DMS114 treated with DMSO at 0.1 percent for 48 hours (cell line): ENCODE results near the gene LMNA.

ENCODE experiments used
- DNase-seq: peaks from one replicate; lab custom pipeline; 2025; ENCODE audit not compliant: unreplicated experiment; lab: John Stamatoyannopoulos, UW

Gene LMNA

GRCh38 chr1:156138458-156138867, 24.0 kb downstream of the LMNA start:
- DNase-seq = no peak

DNA sequence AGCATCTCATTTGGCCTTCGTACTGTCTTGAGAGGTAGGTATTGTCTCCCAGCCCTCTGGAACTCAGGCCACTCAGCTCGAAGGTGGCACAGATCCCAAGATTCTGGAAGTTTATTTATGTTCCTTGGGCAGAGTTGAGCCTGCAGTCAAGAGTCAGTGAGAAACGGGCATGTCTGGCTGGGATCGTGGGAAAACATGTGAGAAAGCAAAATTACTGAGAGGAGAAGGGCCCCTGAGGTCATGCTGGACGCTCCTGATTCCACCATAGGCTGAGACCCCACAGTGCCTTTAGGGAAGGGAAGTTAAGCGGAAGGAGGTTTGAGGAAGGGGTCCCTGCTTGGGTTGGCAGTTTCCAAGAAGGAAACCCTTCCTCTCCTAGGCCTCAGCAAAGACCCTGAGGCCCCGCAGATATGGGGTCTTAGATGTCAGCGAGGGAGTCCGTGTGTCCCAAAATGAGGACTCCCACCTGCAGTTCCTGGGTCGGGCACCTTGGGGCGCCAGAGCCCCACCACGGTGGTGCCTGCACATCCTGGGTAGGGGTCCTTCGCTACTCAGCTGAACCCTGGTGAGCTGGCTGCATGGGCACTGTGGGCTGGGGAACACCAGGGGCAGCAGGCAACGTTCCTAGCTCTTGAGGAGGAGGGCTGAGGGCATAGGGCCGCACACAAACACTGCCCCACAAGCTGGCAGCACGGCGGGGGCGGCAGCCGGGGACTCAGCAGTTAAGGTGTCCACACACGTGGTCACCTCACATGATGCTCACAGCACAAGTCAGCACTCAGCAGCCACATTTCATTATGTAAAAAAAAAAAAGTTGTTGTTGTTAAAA, 26.6 kb downstream of the LMNA start:
- no peak for DNase-seq

- DNase-seq = no peak
These were observed 29.4 kb downstream of the LMNA start for GRCh38 chr1:156143765-156144489.

DNA sequence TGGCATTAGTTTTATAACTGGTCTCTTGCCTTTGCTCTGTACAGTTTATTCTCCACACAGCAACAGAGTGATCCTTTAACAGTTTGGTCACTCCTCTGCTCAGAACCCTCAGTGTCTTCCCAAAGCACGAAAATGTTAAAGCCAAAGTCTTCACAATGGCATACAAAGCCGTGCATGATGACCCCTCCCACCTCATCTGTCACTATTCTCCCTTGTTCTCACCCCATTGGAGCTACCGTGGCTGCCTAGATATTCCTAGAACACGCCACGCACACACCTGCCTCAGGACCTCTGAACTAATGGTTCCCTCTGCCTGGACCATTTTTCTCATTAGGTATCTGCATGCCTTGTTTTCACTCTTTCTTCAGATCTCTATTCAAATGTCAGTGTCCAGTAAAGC, 30.2 kb downstream of the LMNA start:
- no peak for DNase-seq

- no peak for DNase-seq
These were observed 31.1 kb downstream of the LMNA start for GRCh38 chr1:156145650-156146019.

GRCh38 chr1:156146020-156146768, 31.7 kb downstream of the LMNA start:
- DNase-seq = peak; percentile 88

DNA sequence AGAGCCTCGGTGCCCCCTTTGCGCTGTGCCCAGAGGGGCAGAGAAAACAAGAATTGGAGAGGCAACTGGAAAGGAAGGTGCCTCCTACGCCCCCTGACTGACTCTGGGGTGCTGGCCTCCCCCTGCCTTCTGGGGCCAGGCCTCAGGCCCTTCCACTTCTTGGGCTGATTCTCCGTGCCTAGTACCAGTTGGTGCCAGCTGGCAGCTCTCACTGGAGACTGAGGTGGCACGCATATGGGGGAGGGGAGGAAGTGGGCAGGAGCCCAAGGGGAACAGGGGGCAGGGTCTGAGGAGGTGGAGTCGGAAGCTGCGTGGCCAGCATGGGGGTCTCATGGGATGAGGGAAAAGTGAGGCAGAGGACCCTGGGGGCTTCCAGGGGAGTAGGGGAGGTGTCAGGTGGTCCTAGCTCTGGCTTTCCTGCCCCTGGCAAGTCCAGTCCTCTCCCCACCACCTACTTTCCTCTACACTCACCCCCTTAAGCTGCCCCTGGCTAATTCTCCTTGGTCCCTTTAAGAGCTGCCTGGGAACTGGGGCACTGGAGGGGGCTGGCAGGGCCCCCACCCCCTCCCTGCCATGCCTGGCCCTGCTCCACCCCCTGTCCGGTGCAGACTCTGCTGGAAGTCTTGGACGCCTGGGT, 32.4 kb downstream of the LMNA start:
- DNase-seq = no peak

DNA sequence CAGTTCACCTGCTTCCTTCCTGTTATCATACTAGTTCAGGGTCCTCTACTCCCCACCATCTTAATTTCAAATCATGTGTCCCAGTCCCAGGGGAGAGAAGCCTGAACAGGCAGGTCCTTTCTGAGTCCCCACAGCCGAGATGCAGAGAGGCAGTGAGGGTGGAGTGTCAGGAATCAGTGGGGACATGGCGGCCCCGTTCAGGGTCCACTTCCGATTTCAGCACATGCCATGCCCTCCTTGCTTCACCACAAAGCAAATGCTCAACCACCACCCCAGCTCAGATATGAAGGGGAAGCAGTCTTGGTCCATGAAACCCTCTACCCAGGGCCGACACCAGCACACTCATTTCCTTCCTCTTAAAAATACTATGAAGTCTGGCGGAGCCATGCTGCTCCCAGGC, 33.7 kb downstream of the LMNA start:
- DNase-seq = no peak

- no peak for DNase-seq
These were observed 35.1 kb downstream of the LMNA start for GRCh38 chr1:156149374-156150332.

DNA sequence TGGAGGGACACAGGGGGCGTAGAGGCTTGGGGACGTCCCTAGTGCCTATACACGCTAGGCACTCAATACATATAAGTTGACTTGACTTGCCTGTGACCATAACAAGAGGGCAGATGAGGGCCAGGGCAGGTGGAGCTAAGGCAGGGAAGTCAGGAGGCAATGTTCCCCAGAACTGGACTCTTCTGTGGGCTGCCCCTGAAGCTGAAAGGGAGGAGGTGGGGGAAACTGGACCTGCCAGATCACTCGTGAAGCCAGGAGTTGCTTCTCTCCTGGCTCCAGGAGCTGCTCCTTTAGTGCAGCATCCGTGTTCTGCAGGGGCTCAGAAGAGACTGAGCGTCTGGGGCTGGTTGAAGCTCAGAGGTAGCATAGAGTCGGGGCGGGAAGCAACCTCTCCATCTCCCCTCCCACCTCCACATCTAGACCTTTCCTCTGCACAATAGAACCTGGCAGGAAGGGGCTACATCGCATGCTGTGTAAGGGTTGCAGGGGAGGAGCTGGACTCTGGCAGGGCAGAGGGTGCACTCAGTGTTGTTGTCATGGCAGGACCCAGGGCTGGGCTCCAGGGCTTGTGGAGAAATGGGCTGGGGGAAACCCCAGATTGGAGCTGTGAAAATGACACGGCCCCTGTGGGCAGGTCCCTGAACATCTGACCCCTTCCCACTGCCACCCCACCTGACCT, 36.0 kb downstream of the LMNA start:
- no peak for DNase-seq

GRCh38 chr1:156151093-156151688, 36.7 kb downstream of the LMNA start:
- no peak for DNase-seq

- no peak for DNase-seq
These were observed 38.1 kb downstream of the LMNA start for GRCh38 chr1:156152628-156153027.

DNA sequence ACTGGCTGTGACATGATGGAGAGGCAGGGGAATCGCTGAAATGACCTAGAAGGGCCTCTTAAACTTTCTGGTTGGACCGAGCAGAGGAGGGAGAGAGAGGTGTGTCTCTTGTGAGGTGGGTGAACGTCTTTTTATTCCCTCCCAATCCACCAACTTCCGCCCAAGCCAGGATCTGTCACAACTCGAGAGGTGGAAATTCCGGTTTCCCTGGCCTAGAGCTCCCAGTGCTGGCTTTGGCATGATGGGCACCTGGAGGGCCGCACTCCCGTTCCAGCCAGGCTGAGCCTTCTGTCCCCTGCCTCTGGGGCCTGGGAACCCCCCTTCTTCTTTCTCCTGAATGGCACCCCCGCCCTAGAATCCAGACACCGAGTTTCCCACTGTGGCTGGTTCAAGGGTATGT, 38.9 kb downstream of the LMNA start, which contains the start of gene SEMA4A:
TSS of gene SEMA4A (plus strand) at position 224 of the 400 bp plus-strand sequence. CDS start 994 bp downstream, outside the sequence.
- DNase-seq = no peak

DNA sequence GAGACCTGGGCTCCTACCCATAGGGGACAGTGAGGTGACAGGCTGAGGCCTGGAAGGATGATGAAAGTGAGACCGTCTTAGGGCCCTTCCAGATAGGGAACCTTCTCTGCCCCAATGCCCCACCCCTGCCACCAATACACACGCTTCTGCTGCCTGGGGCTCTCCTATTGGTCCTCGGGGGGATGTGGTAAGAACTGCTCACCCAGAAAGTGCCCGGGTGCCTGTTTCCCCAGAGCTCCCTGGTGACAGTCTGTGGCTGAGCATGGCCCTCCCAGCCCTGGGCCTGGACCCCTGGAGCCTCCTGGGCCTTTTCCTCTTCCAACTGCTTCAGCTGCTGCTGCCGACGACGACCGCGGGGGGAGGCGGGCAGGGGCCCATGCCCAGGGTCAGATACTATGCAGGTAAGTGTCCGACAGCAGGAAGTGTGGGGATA, 39.8 kb downstream of the LMNA start:
- DNase-seq = no peak

DNA sequence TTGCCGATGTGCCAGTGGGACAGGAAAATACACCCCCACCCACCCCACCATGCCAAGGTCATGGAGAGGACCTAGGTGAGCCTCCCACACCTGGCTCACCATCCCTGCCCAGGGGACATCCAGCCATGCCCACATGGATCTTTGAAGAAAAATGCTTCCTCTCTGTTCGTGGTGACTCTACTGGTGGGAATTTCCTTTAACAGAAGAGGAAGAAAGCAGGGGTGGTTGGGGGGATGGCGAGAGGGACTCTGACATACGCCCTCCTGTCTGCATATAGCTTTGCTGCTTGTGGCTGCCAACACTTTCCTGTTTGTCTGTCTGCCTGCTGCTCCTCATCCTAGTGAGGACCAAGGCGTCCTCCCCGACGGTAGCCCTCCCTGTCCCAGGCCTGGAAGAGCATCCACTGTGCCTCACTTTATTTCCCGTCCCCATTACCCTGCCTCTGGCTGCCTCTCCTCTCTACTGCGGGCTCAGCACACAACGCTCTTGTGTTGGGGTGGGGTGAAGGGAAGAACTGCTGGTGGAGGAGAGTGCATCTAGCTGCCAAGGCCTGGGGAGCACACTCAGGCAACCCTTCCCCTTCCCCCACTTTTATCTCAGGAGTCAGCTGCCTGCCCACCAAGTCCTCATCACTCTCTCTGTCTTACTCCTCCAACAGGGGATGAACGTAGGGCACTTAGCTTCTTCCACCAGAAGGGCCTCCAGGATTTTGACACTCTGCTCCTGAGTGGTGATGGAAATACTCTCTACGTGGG, 41.4 kb downstream of the LMNA start:
- DNase-seq = no peak

DNA sequence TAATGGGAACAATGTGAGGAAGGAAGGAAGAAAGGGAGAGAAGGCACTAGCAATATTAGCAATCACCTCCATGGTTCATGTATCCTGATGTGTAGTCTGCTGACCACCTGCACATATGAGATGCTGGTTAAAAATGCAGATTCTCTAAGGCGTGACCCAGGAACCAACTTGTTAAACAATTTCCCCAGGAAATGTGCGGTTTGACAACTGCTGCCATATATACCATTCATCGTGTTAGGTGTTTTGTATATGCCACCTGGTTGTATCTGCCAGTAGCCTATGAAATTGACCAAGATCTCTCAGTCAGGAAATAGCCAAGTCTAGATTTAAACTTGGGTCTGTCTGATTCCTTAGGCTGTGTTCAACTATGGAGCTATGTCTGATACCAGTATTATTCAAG, 43.0 kb downstream of the LMNA start:
- DNase-seq = no peak

GRCh38 chr1:156157966-156158365, 43.5 kb downstream of the LMNA start:
- DNase-seq = no peak

DNA sequence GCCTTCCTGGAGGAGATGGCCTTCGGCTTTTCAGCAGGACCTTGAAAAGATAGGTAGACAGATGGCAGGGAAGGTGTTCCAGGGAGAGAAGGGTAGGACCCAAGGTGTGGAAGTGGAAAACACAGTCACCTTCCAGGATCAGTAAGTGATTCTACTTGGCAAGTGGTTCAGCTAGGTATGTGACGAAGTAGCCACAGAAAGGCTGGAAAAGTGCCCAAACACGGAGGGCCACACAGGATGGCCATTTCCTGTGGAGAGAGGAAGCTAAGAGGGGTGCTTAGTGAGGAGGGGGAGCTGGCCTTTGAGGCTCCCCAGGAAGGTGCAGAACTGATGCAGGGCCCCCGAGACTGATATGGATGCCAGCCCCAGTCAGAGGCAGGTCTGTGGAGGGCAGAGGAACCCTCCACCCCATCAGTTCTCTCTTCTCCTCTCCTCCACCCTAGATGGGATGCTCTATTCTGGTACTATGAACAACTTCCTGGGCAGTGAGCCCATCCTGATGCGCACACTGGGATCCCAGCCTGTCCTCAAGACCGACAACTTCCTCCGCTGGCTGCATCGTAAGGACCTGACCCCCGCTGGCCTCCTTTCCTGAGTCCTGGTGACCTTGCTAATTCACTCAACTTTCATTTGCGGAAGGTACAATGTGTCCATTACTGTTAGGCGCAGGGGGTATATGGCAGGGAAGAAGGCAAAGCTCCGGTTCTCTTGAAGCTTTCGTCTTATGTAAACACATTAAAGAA, 45.7 kb downstream of the LMNA start:
- no peak for DNase-seq
